HG02840 (cell line): ENCODE measurements around the gene RSAD2.
"Not testable (repeated sequence)": the region's sequence is repeated elsewhere in the genome, so short reads cannot be mapped to it uniquely, and the experiment has no call there.

ENCODE experiments used
- ATAC-seq: cut with Tn5 transposase; IDR thresholded peaks from one replicate; pipeline ENCODE4 v1.9.1; 2021; ENCODE audit warnings: mild to moderate bottlenecking, moderate library complexity, moderate number of reproducible peaks; ENCODE audit not compliant: unreplicated experiment, low FRiP score

RSAD2 gene

GRCh38 chr2:6924101-6924923, 46.7 kb downstream of the RSAD2 start:
- no peak for ATAC-seq

- no peak for ATAC-seq
Observed at GRCh38 chr2:6924924-6925409, 47.4 kb downstream of the RSAD2 start.

- ATAC-seq = no peak
Observed at GRCh38 chr2:6926071-6926732, 48.6 kb downstream of the RSAD2 start.

GRCh38 chr2:6927186-6927585, 49.6 kb downstream of the RSAD2 start:
- no peak for ATAC-seq

- no peak for ATAC-seq
Observed at GRCh38 chr2:6927753-6928152, 50.2 kb downstream of the RSAD2 start.

- ATAC-seq = no peak
Observed at GRCh38 chr2:6928452-6928851, 50.9 kb downstream of the RSAD2 start.

- no peak for ATAC-seq
Observed at GRCh38 chr2:6929196-6929819, 51.7 kb downstream of the RSAD2 start.

- ATAC-seq = no peak
Observed at GRCh38 chr2:6930923-6931647, 53.5 kb downstream of the RSAD2 start.

GRCh38 chr2:6931753-6932152, 54.2 kb downstream of the RSAD2 start:
- ATAC-seq = no peak

- ATAC-seq = no peak
Observed at GRCh38 chr2:6932206-6932605, 54.6 kb downstream of the RSAD2 start.

GRCh38 chr2:6932828-6933227, 55.3 kb downstream of the RSAD2 start:
- no peak for ATAC-seq

- no peak for ATAC-seq
Observed at GRCh38 chr2:6933911-6934310, 56.3 kb downstream of the RSAD2 start.

- ATAC-seq = no peak
Observed at GRCh38 chr2:6934345-6934744, 56.8 kb downstream of the RSAD2 start.

GRCh38 chr2:6934758-6935651, 57.4 kb downstream of the RSAD2 start:
- ATAC-seq = no peak

GRCh38 chr2:6935652-6936020, 58.1 kb downstream of the RSAD2 start:
- not testable (repeated sequence) for ATAC-seq

GRCh38 chr2:6937157-6937556, 59.6 kb downstream of the RSAD2 start:
- ATAC-seq = no peak

- ATAC-seq = no peak
Observed at GRCh38 chr2:6937582-6937981, 60.0 kb downstream of the RSAD2 start.

- ATAC-seq = no peak
Observed at GRCh38 chr2:6939071-6939470, 61.5 kb downstream of the RSAD2 start.

- no peak for ATAC-seq
Observed at GRCh38 chr2:6940820-6941219, 63.2 kb downstream of the RSAD2 start.
